Activated naive CD4-positive, alpha-beta T cell treated with anti-CD3 and anti-CD28 coated beads, Interleukin-2, amount 50 U/mL, for 16 hours (primary cell): ENCODE data around the gene IQGAP3.

Source experiments
- DNase-seq: peaks from one replicate; pipeline ENCODE4 v3.0.0-alpha.2; 2020

Gene IQGAP3

GRCh38 chr1:156508955-156509234 is 63.5 kb downstream of the IQGAP3 start:
- no peak for DNase-seq

GRCh38 chr1:156508205-156508954 is 64.0 kb downstream of the IQGAP3 start:
- no peak for DNase-seq

- no peak for DNase-seq
Measured at GRCh38 chr1:156506450-156506849, 65.9 kb downstream of the IQGAP3 start.

- no peak for DNase-seq
Measured at GRCh38 chr1:156505679-156506298, 66.6 kb downstream of the IQGAP3 start.

- peak; percentile 98 for DNase-seq
Measured at GRCh38 chr1:156504821-156505678, 67.3 kb downstream of the IQGAP3 start.

- DNase-seq, result no peak
Measured at GRCh38 chr1:156504438-156504813, 67.9 kb downstream of the IQGAP3 start.

GRCh38 chr1:156503698-156504437 is 68.5 kb downstream of the IQGAP3 start:
- no peak for DNase-seq

- no peak for DNase-seq
Measured at GRCh38 chr1:156502894-156503697, 69.3 kb downstream of the IQGAP3 start.

GRCh38 chr1:156502391-156502893 is 69.9 kb downstream of the IQGAP3 start:
- no peak for DNase-seq

GRCh38 chr1:156500793-156501506 is 71.4 kb downstream of the IQGAP3 start:
- peak; percentile 90 for DNase-seq

GRCh38 chr1:156500543-156500792 is 71.9 kb downstream of the IQGAP3 start, which contains the start of gene MEF2D:
Gene MEF2D, minus strand, starts transcription at chr1:156500775. Its CDS starts 17,483 bp downstream, at chr1:156483292.
- no peak for DNase-seq

- peak; percentile 52 for DNase-seq
Measured at GRCh38 chr1:156499842-156500542, 72.4 kb downstream of the IQGAP3 start.

- no peak for DNase-seq
Measured at GRCh38 chr1:156499194-156499841, 73.0 kb downstream of the IQGAP3 start.

GRCh38 chr1:156498432-156499193 is 73.8 kb downstream of the IQGAP3 start:
- DNase-seq, result no peak

GRCh38 chr1:156497743-156498431 is 74.5 kb downstream of the IQGAP3 start:
- DNase-seq, result no peak

GRCh38 chr1:156497078-156497742 is 75.2 kb downstream of the IQGAP3 start:
- no peak for DNase-seq

- DNase-seq, result no peak
Measured at GRCh38 chr1:156496211-156496761, 76.1 kb downstream of the IQGAP3 start.
